Measurements from ENCODE around the gene CRYGB.

Gene CRYGB

DNA sequence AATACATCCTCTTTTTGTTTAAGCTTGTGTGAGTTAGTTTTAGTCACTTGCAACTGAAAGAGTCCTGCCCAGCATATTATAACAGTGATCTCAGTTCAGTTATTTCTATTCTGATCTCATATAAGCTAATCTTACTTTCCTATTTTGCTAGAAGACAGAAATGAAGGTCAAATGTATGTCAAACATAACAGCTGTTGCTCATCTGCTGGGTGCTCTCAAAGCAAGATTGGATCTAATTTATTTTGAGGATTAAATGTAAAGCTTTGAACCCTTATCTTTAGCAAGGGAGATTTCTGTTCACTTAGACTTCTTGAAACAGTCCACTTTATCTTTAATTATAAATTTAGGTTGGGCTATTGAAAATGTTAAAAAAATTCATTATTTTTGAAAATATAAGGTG lies 52.8 kb downstream of the CRYGB start:
- TF ChIP-seq, protein P1, sequence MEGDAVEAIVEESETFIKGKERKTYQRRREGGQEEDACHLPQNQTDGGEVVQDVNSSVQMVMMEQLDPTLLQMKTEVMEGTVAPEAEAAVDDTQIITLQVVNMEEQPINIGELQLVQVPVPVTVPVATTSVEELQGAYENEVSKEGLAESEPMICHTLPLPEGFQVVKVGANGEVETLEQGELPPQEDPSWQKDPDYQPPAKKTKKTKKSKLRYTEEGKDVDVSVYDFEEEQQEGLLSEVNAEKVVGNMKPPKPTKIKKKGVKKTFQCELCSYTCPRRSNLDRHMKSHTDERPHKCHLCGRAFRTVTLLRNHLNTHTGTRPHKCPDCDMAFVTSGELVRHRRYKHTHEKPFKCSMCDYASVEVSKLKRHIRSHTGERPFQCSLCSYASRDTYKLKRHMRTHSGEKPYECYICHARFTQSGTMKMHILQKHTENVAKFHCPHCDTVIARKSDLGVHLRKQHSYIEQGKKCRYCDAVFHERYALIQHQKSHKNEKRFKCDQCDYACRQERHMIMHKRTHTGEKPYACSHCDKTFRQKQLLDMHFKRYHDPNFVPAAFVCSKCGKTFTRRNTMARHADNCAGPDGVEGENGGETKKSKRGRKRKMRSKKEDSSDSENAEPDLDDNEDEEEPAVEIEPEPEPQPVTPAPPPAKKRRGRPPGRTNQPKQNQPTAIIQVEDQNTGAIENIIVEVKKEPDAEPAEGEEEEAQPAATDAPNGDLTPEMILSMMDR (IDR thresholded peaks at IDR 0.05; ENCODE audit: low read depth, low read length): no peak
- Histone ChIP-seq H3K4me3 (ENCODE audit: low read depth, low read length) (no peak overlapping the region), H3K27me3 (ENCODE audit: insufficient read depth, low read depth, severe bottlenecking) (no peaks in the 10 kb centered on the region), H3K9me3 (ENCODE audit: severe bottlenecking) (no peaks in the 10 kb centered on the region), H3K27ac (peak overlapping the region; percentile 54), H3K36me3 (no peaks in the 10 kb centered on the region)
- DNase-seq: no peak

Data from WERI-Rb-1 (cell line).